HCT116 (cell line): ENCODE results near the gene PI4KA. TPM values are rescaled to one million over a fixed set of nuclear protein-coding genes. Genes with fewer than 3 reads are reported as not detected.

ENCODE experiments used
- ATAC-seq: fragments of 200-7000 bp; cut with Tn5 transposase; 2 replicates; pipeline ENCODE4 v1.9.1; 2020; ENCODE audit warnings: mild to moderate bottlenecking, moderate library complexity
- BruUV-seq: library from RNA; stranded (reverse); fragments of 400-500 nt; replicated peaks from 2 replicates; lab custom pipeline; 2021; lab: Mats Ljungman, UMichigan
- CTCF ChIA-PET: fragments of 300-600 bp; sonication (Branson Sonifier 250); formaldehyde crosslinking; loops from one replicate; lab custom pipeline; 2021; ENCODE audit warnings: antibody characterized with exemption; lab: Charles Lee
- POLR2A ChIA-PET: fragments of 300-600, 350-600 bp; sonication (Branson Sonifier 250); formaldehyde crosslinking; loops from one replicate; lab custom pipeline; 2021; ENCODE audit warnings: antibody characterized with exemption; lab: Charles Lee
- RAD21 ChIA-PET, 2 experiments: fragments of 300-600 bp; sonication (Branson Sonifier 250); formaldehyde crosslinking; loops; one replicate each; lab custom pipeline; 2023; ENCODE audit warnings: low total read pairs in 2 of 2; ENCODE audit not compliant: uncharacterized antibody in 2 of 2, unreplicated experiment in 2 of 2, low non-redundant PET in 1 of 2; lab: Charles Lee
- DNase-seq: peaks from one replicate; pipeline ENCODE4 v3.0.0-alpha.2; 2010; ENCODE audit warnings: low read depth, low spot score
- H2AFZ ChIP-seq: fragments of 200-600 bp; shearing (Covaris generic), sonication (generic); 2 replicates; pipeline ENCODE4 v1.6.1; 2017; ENCODE audit warnings: low read depth, mixed run types, mixed read lengths, antibody characterized with exemption, low read length; ENCODE audit not compliant: poor library complexity, severe bottlenecking
- H3K27ac ChIP-seq: 2 replicates; pipeline ENCODE4 v1.5.1; 2012; ENCODE audit warnings: low read depth, low read length
- H3K27me3 ChIP-seq: fragments of 200-600 bp; sonication (generic); 2 replicates; pipeline ENCODE4 v1.6.1; 2016; ENCODE audit warnings: mixed run types, low read length, mixed read lengths; ENCODE audit not compliant: insufficient read depth
- H3K36me3 ChIP-seq, 2 experiments: fragments of 200-500 bp in 1 of 2; fragments of 200-600 bp in 1 of 2; sonication (Bioruptor generic) in 1 of 2; sonication (generic) in 1 of 2; 2 replicates each; pipeline versions ENCODE4 v1.5.1 to v1.6.1; 2014 to 2016; ENCODE audit warnings: low read length in 2 of 2, inconsistent platforms in 1 of 2, mixed read lengths in 1 of 2, mixed run types in 1 of 2; ENCODE audit not compliant: insufficient read depth in 2 of 2, control insufficient read depth in 1 of 2
- H3K4me1 ChIP-seq, 2 experiments: fragments of 200-600 bp in 1 of 2; sonication (generic) in 1 of 2; 2 replicates each; pipeline versions ENCODE4 v1.5.1 to v1.6.1; 2012 to 2017; ENCODE audit warnings: low read length in 2 of 2, inconsistent platforms in 1 of 2, mild to moderate bottlenecking in 1 of 2, mixed read lengths in 1 of 2, mixed run types in 1 of 2, moderate library complexity in 1 of 2; ENCODE audit not compliant: insufficient read depth in 2 of 2, control insufficient read depth in 1 of 2
- H3K4me2 ChIP-seq: fragments of 200-600 bp; sonication (generic); 2 replicates; pipeline ENCODE4 v1.6.1; 2017; ENCODE audit warnings: mixed run types, low read length, mixed read lengths
- H3K4me3 ChIP-seq, 2 experiments: fragments of 200-600 bp in 1 of 2; sonication (generic) in 1 of 2; replicated peaks in 1 of 2; 2 replicates each; pipeline ENCODE4 v1.5.1; 2011 to 2016; ENCODE audit warnings: low read length in 2 of 2, control low read depth in 1 of 2, low read depth in 1 of 2, mild to moderate bottlenecking in 1 of 2, mixed read lengths in 1 of 2, mixed run types in 1 of 2
- H3K79me2 ChIP-seq: fragments of 200-600 bp; sonication (generic); 2 replicates; pipeline ENCODE4 v1.6.1; 2017; ENCODE audit warnings: mild to moderate bottlenecking, mixed run types, low read length, moderate library complexity, mixed read lengths; ENCODE audit not compliant: insufficient read depth
- H3K9ac ChIP-seq: fragments of 200-600 bp; sonication (generic); 2 replicates; pipeline ENCODE4 v1.6.1; 2016; ENCODE audit warnings: low read length, mixed read lengths
- H3K9me2 ChIP-seq: fragments of 200-600 bp; sonication (generic), shearing (Covaris generic); 2 replicates; pipeline ENCODE4 v1.6.1; 2017; ENCODE audit warnings: mixed run types, mild to moderate bottlenecking, moderate library complexity; ENCODE audit not compliant: insufficient read depth
- H3K9me3 ChIP-seq, 2 experiments: fragments of 200-500 bp in 1 of 2; fragments of 200-600 bp in 1 of 2; sonication (Bioruptor generic) in 1 of 2; sonication (generic) in 1 of 2; 2 replicates each; pipeline ENCODE4 v1.6.1; 2014 to 2017; ENCODE audit warnings: low read length in 2 of 2, mixed read lengths in 2 of 2, inconsistent platforms in 1 of 2, low read depth in 1 of 2, mild to moderate bottlenecking in 1 of 2, mixed run types in 1 of 2, moderate library complexity in 1 of 2; ENCODE audit not compliant: control insufficient read depth in 1 of 2, insufficient read depth in 1 of 2
- H4K20me1 ChIP-seq: fragments of 200-600 bp; sonication (generic), shearing (Covaris generic); 2 replicates; pipeline ENCODE4 v1.6.1; 2017; ENCODE audit warnings: mixed run types, mild to moderate bottlenecking, moderate library complexity; ENCODE audit not compliant: insufficient read depth
- CBX3 ChIP-seq: IDR thresholded peaks from 2 replicates; pipeline ENCODE4 v1.6.1; 2012; ENCODE audit warnings: low read depth
- CEBPB ChIP-seq: IDR thresholded peaks from 2 replicates; pipeline ENCODE4 v1.6.1; 2012; ENCODE audit warnings: low read depth
- EGR1 ChIP-seq: IDR thresholded peaks from 2 replicates; pipeline ENCODE4 v1.6.1; 2012; ENCODE audit warnings: low read depth
- ELF1 ChIP-seq: IDR thresholded peaks from 2 replicates; pipeline ENCODE4 v1.6.1; 2012; ENCODE audit warnings: low read depth, borderline replicate concordance
- EZH2 ChIP-seq: fragments of 200-600 bp; sonication (generic); IDR thresholded peaks from 2 replicates; pipeline ENCODE4 v1.6.1; 2017; ENCODE audit warnings: antibody characterized with exemption, mixed run types
- JUND ChIP-seq: IDR thresholded peaks from 2 replicates; pipeline ENCODE4 v1.6.1; 2012
- POLR2A ChIP-seq: IDR thresholded peaks from 2 replicates; pipeline ENCODE4 v1.7.0; 2011; ENCODE audit warnings: borderline replicate concordance; ENCODE audit not compliant: insufficient read depth, insufficient read length; ENCODE audit errors: extremely low read depth
- POLR2AphosphoS5 ChIP-seq: IDR thresholded peaks from 2 replicates; pipeline ENCODE4 v1.6.1; 2011; ENCODE audit warnings: mild to moderate bottlenecking, low read depth, low read length, moderate library complexity
- RAD21 ChIP-seq: IDR thresholded peaks from 2 replicates; pipeline ENCODE4 v1.6.1; 2012; ENCODE audit warnings: low read depth, mild to moderate bottlenecking
- SIN3A ChIP-seq: IDR thresholded peaks from 2 replicates; pipeline ENCODE4 v1.6.1; 2012; ENCODE audit warnings: low read depth
- SRF ChIP-seq: IDR thresholded peaks from 2 replicates; pipeline ENCODE4 v1.6.1; 2012; ENCODE audit warnings: low read depth
- TCF7L2 ChIP-seq: IDR thresholded peaks from 2 replicates; pipeline ENCODE4 v1.7.0; 2011; ENCODE audit warnings: borderline replicate concordance, inconsistent platforms; ENCODE audit not compliant: insufficient read depth, insufficient read length; ENCODE audit errors: extremely low read depth
- YY1 ChIP-seq: IDR thresholded peaks from 2 replicates; pipeline ENCODE4 v1.6.1; 2011; ENCODE audit warnings: low read length, low read depth, moderate library complexity, mild to moderate bottlenecking; ENCODE audit not compliant: insufficient replicate concordance; ENCODE audit errors: extremely low read depth
- ZFX ChIP-seq: fragments of 450-650 bp; IDR thresholded peaks from 2 replicates; pipeline ENCODE4 v1.6.1; 2017
- intact Hi-C: fragments of 100-400 bp; cut with micrococcal nuclease; formaldehyde crosslinking; loops from 2 replicates; pipeline ENCODE4 v1.10.0; 2022
- total RNA-seq: library from RNA; stranded (reverse); gene quantifications from one replicate; pipeline ENCODE4 v1.2.1, GENCODE V29; 2021; ENCODE audit not compliant: unreplicated experiment
- TF ChIP-seq, protein P1 (sequence below): IDR thresholded peaks from 2 replicates; pipeline ENCODE4 v1.6.1; 2012
- TF ChIP-seq, protein P2 (sequence below), 3 experiments: fragments of 200-600 bp in 1 of 3; sonication (generic) in 1 of 3; IDR thresholded peaks in 2 of 3; conservative IDR thresholded peaks in 1 of 3; 2 replicates each; pipeline ENCODE4 v1.5.1; 2012 to 2017; ENCODE audit warnings: low read depth in 2 of 3, low read length in 2 of 3, antibody characterized with exemption in 1 of 3, borderline replicate concordance in 1 of 3, control low read depth in 1 of 3, mild to moderate bottlenecking in 1 of 3, mixed read lengths in 1 of 3, mixed run types in 1 of 3, moderate library complexity in 1 of 3; ENCODE audit not compliant: insufficient read depth in 1 of 3

Gene PI4KA
- total RNA-seq, 1 experiment from 2014 or later = 59.6 TPM

DNA sequence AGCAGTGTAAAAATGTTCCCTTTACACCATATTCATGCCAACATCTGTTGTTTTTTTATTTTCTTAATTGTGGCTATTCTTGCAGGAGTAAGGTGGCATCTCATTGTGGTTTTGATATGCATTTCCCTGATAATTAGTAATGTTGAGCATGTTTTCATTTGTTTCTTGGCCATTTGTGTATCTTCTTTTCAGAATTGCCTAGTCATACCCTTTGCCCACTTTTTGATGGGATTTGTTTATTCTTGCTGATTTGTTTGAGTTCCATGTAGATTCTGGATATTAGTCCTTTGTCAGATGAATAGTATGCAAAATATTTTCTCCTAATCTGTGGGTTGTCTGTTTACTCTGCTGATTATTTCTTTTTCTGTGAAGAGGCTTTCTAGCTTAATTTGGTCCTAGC lies 183.6 kb downstream of the PI4KA start:
- POLR2A ChIA-PET = no interaction called here

More for the DNA sequence above, 183.6 kb downstream of the PI4KA start:
- Histone ChIP-seq H3K27me3 (no peaks in the 10 kb centered on the region), H3K4me3 (no peak overlapping the region), H3K36me3 (no peaks in the 10 kb centered on the region), H3K9me2 (no peaks in the 10 kb centered on the region; the same call in 1 of the 2 replicates), H3K9me3 (no peaks in the 10 kb centered on the region), H2AFZ (no peak overlapping the region), H4K20me1 (no peaks in the 10 kb centered on the region), H3K27ac (no peak overlapping the region), H3K9ac (no peak overlapping the region), H3K4me1 (no peaks in the 10 kb centered on the region)
- no peak for ATAC-seq
- BruUV-seq = no TSS peak
- intact Hi-C loops = no loop called here
- DNase-seq = no peak
- ChIA-PET RAD21 (no interaction called here), CTCF (no interaction called here)
- TF ChIP-seq RAD21 = no peak
- TF ChIP-seq EZH2 = no peak
- TF ChIP-seq JUND = no peak
- no peak for TF ChIP-seq POLR2A
- TF ChIP-seq ZFX = no peak
- no peak for TF ChIP-seq POLR2AphosphoS5
- TF ChIP-seq CBX3 = no peak
- TF ChIP-seq, protein P1, sequence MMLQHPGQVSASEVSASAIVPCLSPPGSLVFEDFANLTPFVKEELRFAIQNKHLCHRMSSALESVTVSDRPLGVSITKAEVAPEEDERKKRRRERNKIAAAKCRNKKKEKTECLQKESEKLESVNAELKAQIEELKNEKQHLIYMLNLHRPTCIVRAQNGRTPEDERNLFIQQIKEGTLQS = no peak
- no peak for TF ChIP-seq SIN3A
- TF ChIP-seq EGR1 = no peak
- no peak for TF ChIP-seq ELF1
- TF ChIP-seq, protein P2, sequence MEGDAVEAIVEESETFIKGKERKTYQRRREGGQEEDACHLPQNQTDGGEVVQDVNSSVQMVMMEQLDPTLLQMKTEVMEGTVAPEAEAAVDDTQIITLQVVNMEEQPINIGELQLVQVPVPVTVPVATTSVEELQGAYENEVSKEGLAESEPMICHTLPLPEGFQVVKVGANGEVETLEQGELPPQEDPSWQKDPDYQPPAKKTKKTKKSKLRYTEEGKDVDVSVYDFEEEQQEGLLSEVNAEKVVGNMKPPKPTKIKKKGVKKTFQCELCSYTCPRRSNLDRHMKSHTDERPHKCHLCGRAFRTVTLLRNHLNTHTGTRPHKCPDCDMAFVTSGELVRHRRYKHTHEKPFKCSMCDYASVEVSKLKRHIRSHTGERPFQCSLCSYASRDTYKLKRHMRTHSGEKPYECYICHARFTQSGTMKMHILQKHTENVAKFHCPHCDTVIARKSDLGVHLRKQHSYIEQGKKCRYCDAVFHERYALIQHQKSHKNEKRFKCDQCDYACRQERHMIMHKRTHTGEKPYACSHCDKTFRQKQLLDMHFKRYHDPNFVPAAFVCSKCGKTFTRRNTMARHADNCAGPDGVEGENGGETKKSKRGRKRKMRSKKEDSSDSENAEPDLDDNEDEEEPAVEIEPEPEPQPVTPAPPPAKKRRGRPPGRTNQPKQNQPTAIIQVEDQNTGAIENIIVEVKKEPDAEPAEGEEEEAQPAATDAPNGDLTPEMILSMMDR (IDR thresholded peaks at IDR 0.05 in 2 of 3, conservative IDR thresholded peaks at IDR 0.05 in 1 of 3; ENCODE audit: borderline replicate concordance in 1 of 3, insufficient read depth in 1 of 3, low read depth in 2 of 3, low read length in 2 of 3) = no peak
- no peak for TF ChIP-seq CEBPB
- no peak for TF ChIP-seq SRF
- TF ChIP-seq TCF7L2 = no peak
- TF ChIP-seq YY1 = no peak
- TF ChIP-seq, all 23 proteins: peak for 0
- H3K4me2 ChIP-seq = no peak overlapping the region
- no peaks in the 10 kb centered on the region for H3K79me2 ChIP-seq
